ENCODE data around the gene SLC46A3.

Gene SLC46A3

DNA sequence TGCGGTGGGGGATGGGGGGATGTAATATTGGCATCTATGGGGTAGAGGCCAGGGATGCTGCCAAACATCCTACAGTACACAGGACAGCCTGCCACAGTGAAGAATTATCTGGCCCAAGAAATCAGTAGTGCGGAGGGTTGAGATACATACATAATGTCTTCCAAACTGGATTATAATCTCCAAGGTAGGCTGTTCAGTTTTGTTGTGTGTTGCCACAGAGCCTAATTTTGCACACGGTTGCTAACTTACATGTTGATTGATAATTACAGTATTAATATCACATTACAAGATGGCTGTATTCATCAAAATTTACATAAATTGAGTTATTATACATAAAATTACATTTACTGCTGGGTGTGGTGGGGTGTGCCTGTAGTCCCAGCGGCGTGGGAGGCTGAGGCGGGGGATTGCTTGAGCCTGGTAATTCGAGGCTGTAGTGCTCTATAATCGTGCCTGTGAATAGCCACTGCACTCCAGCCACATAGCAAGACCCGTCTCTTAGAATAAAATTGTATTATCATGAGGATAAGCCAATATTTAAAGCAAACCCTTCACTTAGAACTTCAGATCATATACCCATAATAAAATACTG lies 51.8 kb downstream of the SLC46A3 start:
- TF ChIP-seq GLIS3 (CRISPR knock-in tag; IDR thresholded peaks at IDR 0.05): no peak
- TF ChIP-seq ESRRG (CRISPR knock-in tag; IDR thresholded peaks at IDR 0.05): no peak
- no peak for TF ChIP-seq SNAI2 (CRISPR knock-in tag; IDR thresholded peaks at IDR 0.05)
- TF ChIP-seq ZNF8 (CRISPR knock-in tag; IDR thresholded peaks at IDR 0.05): no peak
- TF ChIP-seq RARB (CRISPR knock-in tag; IDR thresholded peaks at IDR 0.05): no peak
- no peak for TF ChIP-seq TOX (CRISPR knock-in tag; IDR thresholded peaks at IDR 0.05; ENCODE audit: borderline replicate concordance)
- TF ChIP-seq, protein P1, sequence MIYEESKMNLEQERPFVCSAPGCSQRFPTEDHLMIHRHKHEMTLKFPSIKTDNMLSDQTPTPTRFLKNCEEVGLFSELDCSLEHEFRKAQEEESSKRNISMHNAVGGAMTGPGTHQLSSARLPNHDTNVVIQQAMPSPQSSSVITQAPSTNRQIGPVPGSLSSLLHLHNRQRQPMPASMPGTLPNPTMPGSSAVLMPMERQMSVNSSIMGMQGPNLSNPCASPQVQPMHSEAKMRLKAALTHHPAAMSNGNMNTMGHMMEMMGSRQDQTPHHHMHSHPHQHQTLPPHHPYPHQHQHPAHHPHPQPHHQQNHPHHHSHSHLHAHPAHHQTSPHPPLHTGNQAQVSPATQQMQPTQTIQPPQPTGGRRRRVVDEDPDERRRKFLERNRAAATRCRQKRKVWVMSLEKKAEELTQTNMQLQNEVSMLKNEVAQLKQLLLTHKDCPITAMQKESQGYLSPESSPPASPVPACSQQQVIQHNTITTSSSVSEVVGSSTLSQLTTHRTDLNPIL (CRISPR knock-in tag; IDR thresholded peaks at IDR 0.05; ENCODE audit: low read depth): no peak
- TF ChIP-seq, protein P2, sequence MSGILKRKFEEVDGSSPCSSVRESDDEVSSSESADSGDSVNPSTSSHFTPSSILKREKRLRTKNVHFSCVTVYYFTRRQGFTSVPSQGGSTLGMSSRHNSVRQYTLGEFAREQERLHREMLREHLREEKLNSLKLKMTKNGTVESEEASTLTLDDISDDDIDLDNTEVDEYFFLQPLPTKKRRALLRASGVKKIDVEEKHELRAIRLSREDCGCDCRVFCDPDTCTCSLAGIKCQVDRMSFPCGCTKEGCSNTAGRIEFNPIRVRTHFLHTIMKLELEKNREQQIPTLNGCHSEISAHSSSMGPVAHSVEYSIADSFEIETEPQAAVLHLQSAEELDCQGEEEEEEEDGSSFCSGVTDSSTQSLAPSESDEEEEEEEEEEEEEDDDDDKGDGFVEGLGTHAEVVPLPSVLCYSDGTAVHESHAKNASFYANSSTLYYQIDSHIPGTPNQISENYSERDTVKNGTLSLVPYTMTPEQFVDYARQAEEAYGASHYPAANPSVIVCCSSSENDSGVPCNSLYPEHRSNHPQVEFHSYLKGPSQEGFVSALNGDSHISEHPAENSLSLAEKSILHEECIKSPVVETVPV (CRISPR knock-in tag; IDR thresholded peaks at IDR 0.05): no peak
- no peak for TF ChIP-seq ZNF70 (CRISPR knock-in tag; IDR thresholded peaks at IDR 0.05)
- TF ChIP-seq, protein P3, sequence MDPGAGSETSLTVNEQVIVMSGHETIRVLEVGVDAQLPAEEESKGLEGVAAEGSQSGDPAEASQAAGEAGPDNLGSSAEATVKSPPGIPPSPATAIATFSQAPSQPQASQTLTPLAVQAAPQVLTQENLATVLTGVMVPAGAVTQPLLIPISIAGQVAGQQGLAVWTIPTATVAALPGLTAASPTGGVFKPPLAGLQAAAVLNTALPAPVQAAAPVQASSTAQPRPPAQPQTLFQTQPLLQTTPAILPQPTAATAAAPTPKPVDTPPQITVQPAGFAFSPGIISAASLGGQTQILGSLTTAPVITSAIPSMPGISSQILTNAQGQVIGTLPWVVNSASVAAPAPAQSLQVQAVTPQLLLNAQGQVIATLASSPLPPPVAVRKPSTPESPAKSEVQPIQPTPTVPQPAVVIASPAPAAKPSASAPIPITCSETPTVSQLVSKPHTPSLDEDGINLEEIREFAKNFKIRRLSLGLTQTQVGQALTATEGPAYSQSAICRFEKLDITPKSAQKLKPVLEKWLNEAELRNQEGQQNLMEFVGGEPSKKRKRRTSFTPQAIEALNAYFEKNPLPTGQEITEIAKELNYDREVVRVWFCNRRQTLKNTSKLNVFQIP (CRISPR knock-in tag; IDR thresholded peaks at IDR 0.05; ENCODE audit: borderline replicate concordance, low read depth): no peak
- TF ChIP-seq ZNF565 (CRISPR knock-in tag; conservative IDR thresholded peaks at IDR 0.05; ENCODE audit: low read depth): no peak
- no peak for TF ChIP-seq PPARA (CRISPR knock-in tag; IDR thresholded peaks at IDR 0.05; ENCODE audit: borderline replicate concordance)
- TF ChIP-seq ZFP3 (CRISPR knock-in tag; IDR thresholded peaks at IDR 0.05): no peak
- TF ChIP-seq ISL1 (CRISPR knock-in tag; IDR thresholded peaks at IDR 0.05): no peak
- TF ChIP-seq, protein P4, sequence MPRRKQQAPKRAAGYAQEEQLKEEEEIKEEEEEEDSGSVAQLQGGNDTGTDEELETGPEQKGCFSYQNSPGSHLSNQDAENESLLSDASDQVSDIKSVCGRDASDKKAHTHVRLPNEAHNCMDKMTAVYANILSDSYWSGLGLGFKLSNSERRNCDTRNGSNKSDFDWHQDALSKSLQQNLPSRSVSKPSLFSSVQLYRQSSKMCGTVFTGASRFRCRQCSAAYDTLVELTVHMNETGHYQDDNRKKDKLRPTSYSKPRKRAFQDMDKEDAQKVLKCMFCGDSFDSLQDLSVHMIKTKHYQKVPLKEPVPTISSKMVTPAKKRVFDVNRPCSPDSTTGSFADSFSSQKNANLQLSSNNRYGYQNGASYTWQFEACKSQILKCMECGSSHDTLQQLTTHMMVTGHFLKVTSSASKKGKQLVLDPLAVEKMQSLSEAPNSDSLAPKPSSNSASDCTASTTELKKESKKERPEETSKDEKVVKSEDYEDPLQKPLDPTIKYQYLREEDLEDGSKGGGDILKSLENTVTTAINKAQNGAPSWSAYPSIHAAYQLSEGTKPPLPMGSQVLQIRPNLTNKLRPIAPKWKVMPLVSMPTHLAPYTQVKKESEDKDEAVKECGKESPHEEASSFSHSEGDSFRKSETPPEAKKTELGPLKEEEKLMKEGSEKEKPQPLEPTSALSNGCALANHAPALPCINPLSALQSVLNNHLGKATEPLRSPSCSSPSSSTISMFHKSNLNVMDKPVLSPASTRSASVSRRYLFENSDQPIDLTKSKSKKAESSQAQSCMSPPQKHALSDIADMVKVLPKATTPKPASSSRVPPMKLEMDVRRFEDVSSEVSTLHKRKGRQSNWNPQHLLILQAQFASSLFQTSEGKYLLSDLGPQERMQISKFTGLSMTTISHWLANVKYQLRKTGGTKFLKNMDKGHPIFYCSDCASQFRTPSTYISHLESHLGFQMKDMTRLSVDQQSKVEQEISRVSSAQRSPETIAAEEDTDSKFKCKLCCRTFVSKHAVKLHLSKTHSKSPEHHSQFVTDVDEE (CRISPR knock-in tag; IDR thresholded peaks at IDR 0.05): no peak
- no peak for ATAC-seq

DNA sequence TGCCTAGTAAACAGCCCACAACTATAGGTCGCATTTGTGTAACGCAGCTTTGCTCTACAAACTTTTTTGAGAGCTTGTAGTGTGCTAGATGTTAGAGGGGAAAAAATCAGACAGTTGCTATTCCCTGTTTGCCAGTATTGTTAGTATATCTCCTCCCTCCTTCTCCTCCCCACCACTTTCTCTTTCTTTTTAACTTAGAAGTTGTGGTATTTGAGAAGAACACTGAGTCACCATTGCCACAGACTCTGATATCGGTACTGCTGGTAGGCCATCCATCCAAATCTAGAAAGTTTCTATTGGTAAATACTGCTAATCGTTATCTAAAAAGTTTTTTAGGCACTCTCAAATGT lies 59.2 kb downstream of the SLC46A3 start:
- TF ChIP-seq, protein P5, sequence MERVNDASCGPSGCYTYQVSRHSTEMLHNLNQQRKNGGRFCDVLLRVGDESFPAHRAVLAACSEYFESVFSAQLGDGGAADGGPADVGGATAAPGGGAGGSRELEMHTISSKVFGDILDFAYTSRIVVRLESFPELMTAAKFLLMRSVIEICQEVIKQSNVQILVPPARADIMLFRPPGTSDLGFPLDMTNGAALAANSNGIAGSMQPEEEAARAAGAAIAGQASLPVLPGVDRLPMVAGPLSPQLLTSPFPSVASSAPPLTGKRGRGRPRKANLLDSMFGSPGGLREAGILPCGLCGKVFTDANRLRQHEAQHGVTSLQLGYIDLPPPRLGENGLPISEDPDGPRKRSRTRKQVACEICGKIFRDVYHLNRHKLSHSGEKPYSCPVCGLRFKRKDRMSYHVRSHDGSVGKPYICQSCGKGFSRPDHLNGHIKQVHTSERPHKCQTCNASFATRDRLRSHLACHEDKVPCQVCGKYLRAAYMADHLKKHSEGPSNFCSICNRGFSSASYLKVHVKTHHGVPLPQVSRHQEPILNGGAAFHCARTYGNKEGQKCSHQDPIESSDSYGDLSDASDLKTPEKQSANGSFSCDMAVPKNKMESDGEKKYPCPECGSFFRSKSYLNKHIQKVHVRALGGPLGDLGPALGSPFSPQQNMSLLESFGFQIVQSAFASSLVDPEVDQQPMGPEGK (CRISPR knock-in tag; IDR thresholded peaks at IDR 0.05; ENCODE audit: borderline replicate concordance): no peak
- TF ChIP-seq SNAI2 (CRISPR knock-in tag; IDR thresholded peaks at IDR 0.05): no peak
- TF ChIP-seq, protein P4 (CRISPR knock-in tag; IDR thresholded peaks at IDR 0.05): no peak
- no peak for TF ChIP-seq ZNF70 (CRISPR knock-in tag; IDR thresholded peaks at IDR 0.05)
- TF ChIP-seq ZNF565 (CRISPR knock-in tag; conservative IDR thresholded peaks at IDR 0.05; ENCODE audit: low read depth): no peak
- no peak for TF ChIP-seq CSDC2 (CRISPR knock-in tag; IDR thresholded peaks at IDR 0.05)
- no peak for TF ChIP-seq ZFP30 (CRISPR knock-in tag; IDR thresholded peaks at IDR 0.05)
- TF ChIP-seq ZNF8 (CRISPR knock-in tag; IDR thresholded peaks at IDR 0.05): no peak
- TF ChIP-seq OSR1 (CRISPR knock-in tag; IDR thresholded peaks at IDR 0.05): no peak
- no peak for TF ChIP-seq ESRRG (CRISPR knock-in tag; IDR thresholded peaks at IDR 0.05)
- ATAC-seq: peak; percentile 14

All from SK-N-SH treated with all-trans-retinoic acid at 6 μM for 48 hours (cell line).